Heart left ventricle (tissue), 13 donors: ENCODE data around the gene SORCS1.

Source experiments
- CTCF ChIP-seq, 12 donors: fragments of 200-600 bp; sonication (generic) in 4 of 12; IDR thresholded peaks; one replicate each; pipeline versions ENCODE4 v1.5.0 to v1.8.0; 2018 to 2022; ENCODE audit warnings: antibody characterized with exemption in 12 of 12, mild to moderate bottlenecking in 5 of 12
- POLR2A ChIP-seq, 2 donors: fragments of 450-650 bp; IDR thresholded peaks; one replicate each; pipeline ENCODE4 v1.6.1; 2017; ENCODE audit warnings: antibody characterized with exemption in 2 of 2, mild to moderate bottlenecking in 2 of 2, moderate library complexity in 2 of 2
- donor health status: ischemic (EF 13 %, LVEDD 7.1; RV severe dilation, severe dysfunction).
- donor health status: DM: no; HTN: yes; CAD: no.
- donor health status: DM: no; HTN: no; CAD: no.
- donor health status: ischemic (EF 25% LVEDD 6.9; RV normal size, moderate dysfunction).
- donor health status: ischemic (EF 25% LVEDD 5.7; RV mildly dilated, moderate dysfunction).
- donor health status: ischemic (EF 35%, LVEDD 5.7; RV mildly dilated, moderate dysfunction).
- donor health status: nonischemic (EF 11% LVEDD 7.7; RV severe dilation, severe dysfunction).
- donor health status: DM: yes; HTN: yes; CAD: no.
- donor health status: PGD.
- donor health status: ischemic (EF 29% LVEDD 5.4; RV normal size, mild dysfunction).
- donor health status: nonischemic (EF 23%, LVEDD 6.1; RV moderate dilation, normal function).

- TF ChIP-seq CTCF (IDR thresholded peaks at IDR 0.05) (no peak), POLR2A (IDR thresholded peaks at IDR 0.05) (no peak)
Observed at GRCh38 chr10:106727170-106727569, 437.3 kb downstream of the SORCS1 start.
